ENCODE data around the gene VAV3. TPM values are rescaled to one million over a fixed set of nuclear protein-coding genes. Genes with fewer than 3 reads are reported as not detected.

Gene VAV3
- total and polyA plus RNA-seq, 2 donors from 2014 or later: 61.6 to 87.5 TPM

DNA sequence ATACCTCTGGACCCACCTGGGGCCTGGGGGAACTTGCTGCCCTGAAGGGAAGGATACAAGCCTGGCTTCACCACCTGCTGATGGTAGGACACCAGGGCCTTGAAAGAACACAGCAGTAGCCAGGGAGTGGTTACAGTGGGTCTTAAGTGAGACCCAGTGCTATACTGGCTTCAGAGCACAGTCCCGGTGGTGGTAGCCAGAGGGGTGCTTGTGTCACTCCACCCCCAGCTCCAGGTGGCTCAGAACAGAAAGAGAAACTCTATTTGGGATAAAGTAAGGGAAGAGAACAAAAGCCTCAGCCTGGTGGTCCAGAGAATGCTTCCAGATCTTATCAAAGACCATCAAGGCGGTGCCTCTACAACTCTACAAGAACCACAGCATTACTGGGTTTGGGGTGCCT is 37.2 kb downstream of the VAV3 start:
- Histone ChIP-seq H3K27ac (ENCODE audit: low read depth in 2 of 2, low read length in 2 of 2) (no peak overlapping the region), H3K9ac (ENCODE audit: low read length in 3 of 3) (no peak overlapping the region), H3K4me3 (ENCODE audit: low read length in 3 of 3) (no peak overlapping the region), H3K9me3 (ENCODE audit: control insufficient read depth in 2 of 3, insufficient read depth in 1 of 3, low read length in 3 of 3) (no peaks in the 10 kb centered on the region), H3K27me3 (ENCODE audit: control insufficient read depth, insufficient read depth, low read length) (no peaks in the 10 kb centered on the region), H3K36me3 (ENCODE audit: control insufficient read depth in 2 of 3, insufficient read depth in 3 of 3, low read length in 3 of 3) (no peaks in the 10 kb centered on the region), H3K4me1 (ENCODE audit: control insufficient read depth in 2 of 3, insufficient read depth in 2 of 3, low read depth in 1 of 3, low read length in 3 of 3) (no peaks in the 10 kb centered on the region)
- intact Hi-C loops (cut with DNase I): no loop called here
- DNase-seq (no peak), FAIRE-seq (no peak)
- TF ChIP-seq, protein P1, sequence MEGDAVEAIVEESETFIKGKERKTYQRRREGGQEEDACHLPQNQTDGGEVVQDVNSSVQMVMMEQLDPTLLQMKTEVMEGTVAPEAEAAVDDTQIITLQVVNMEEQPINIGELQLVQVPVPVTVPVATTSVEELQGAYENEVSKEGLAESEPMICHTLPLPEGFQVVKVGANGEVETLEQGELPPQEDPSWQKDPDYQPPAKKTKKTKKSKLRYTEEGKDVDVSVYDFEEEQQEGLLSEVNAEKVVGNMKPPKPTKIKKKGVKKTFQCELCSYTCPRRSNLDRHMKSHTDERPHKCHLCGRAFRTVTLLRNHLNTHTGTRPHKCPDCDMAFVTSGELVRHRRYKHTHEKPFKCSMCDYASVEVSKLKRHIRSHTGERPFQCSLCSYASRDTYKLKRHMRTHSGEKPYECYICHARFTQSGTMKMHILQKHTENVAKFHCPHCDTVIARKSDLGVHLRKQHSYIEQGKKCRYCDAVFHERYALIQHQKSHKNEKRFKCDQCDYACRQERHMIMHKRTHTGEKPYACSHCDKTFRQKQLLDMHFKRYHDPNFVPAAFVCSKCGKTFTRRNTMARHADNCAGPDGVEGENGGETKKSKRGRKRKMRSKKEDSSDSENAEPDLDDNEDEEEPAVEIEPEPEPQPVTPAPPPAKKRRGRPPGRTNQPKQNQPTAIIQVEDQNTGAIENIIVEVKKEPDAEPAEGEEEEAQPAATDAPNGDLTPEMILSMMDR (IDR thresholded peaks at IDR 0.05; ENCODE audit: borderline replicate concordance, extremely low read depth, insufficient read depth): no peak

DNA sequence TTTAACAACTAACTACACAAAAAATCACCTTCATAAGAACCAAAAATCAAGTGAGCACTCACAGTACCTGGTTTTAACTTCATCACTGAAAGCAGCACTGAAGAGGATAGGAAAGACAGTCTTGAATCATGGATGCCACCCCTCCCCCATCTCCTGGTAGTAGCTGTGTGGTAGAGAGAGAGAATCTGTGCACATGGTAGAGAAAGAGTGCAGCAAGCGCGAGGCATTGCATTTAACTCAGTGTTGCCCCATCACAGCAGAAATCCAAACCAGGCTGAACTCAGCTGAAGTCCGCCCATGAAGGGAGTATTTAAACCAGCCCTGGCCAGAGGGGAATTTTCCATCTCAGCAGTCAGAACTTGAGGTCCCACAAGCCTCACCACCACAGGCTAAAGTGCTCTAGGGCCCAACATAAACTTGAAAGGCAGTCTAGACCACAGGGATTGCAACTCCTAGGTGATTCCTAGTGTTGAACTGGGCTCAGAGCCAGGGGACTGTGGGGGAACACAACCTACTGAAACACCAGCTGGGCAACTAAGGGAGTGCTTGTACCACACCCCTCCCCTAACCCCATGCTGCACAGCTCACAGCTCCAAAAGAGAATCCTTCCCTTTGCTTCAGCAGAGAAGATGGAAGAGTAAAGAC is 38.4 kb downstream of the VAV3 start:
- no peaks in the 10 kb centered on the region for H3K36me3 ChIP-seq (ENCODE audit: control insufficient read depth in 2 of 3, insufficient read depth in 3 of 3, low read length in 3 of 3)
- no peak overlapping the region for H3K4me3 ChIP-seq (ENCODE audit: low read length in 3 of 3)
- H3K4me1 ChIP-seq (ENCODE audit: control insufficient read depth in 2 of 3, insufficient read depth in 2 of 3, low read depth in 1 of 3, low read length in 3 of 3): no peaks in the 10 kb centered on the region
- DNase-seq: no peak
- no peak overlapping the region for H3K9ac ChIP-seq (ENCODE audit: low read length in 3 of 3)
- H3K27me3 ChIP-seq (ENCODE audit: control insufficient read depth, insufficient read depth, low read length): no peaks in the 10 kb centered on the region
- no peak overlapping the region for H3K27ac ChIP-seq (ENCODE audit: low read depth in 2 of 2, low read length in 2 of 2)
- H3K9me3 ChIP-seq (ENCODE audit: control insufficient read depth in 2 of 3, insufficient read depth in 1 of 3, low read length in 3 of 3): no peaks in the 10 kb centered on the region
- intact Hi-C loops (cut with DNase I): no loop called here
- TF ChIP-seq, protein P1 (IDR thresholded peaks at IDR 0.05; ENCODE audit: borderline replicate concordance, extremely low read depth, insufficient read depth): no peak
- no peak for FAIRE-seq

DNA sequence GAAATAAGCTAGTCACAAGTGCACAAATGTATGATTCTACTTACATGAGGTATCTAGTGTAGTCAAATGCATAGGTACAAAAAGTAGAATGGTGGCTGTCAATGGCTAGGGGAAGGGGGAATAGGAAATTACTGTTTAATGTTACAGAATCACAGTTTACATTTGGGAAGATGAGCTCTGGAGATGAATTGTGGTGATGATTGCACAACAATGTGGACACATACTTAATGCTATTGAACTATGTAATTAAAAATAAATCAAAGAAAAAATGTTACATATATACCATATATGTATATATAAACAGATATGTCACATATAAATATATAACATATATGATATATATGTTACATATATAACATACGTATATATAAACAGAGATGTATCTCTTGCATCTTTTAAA is 39.4 kb downstream of the VAV3 start:
- Histone ChIP-seq H3K27me3 (ENCODE audit: control insufficient read depth, insufficient read depth, low read length) (no peaks in the 10 kb centered on the region), H3K4me1 (ENCODE audit: control insufficient read depth in 2 of 3, insufficient read depth in 2 of 3, low read depth in 1 of 3, low read length in 3 of 3) (no peaks in the 10 kb centered on the region), H3K4me3 (ENCODE audit: low read length in 3 of 3) (no peak overlapping the region), H3K36me3 (ENCODE audit: control insufficient read depth in 2 of 3, insufficient read depth in 3 of 3, low read length in 3 of 3) (no peaks in the 10 kb centered on the region), H3K9me3 (ENCODE audit: control insufficient read depth in 2 of 3, insufficient read depth in 1 of 3, low read length in 3 of 3) (no peaks in the 10 kb centered on the region), H3K9ac (ENCODE audit: low read length in 3 of 3) (no peak overlapping the region), H3K27ac (ENCODE audit: low read depth in 2 of 2, low read length in 2 of 2) (no peak overlapping the region)
- FAIRE-seq: no peak
- no peak for DNase-seq
- TF ChIP-seq, protein P1 (IDR thresholded peaks at IDR 0.05; ENCODE audit: borderline replicate concordance, extremely low read depth, insufficient read depth): no peak
- intact Hi-C loops (cut with DNase I): no loop called here

DNA sequence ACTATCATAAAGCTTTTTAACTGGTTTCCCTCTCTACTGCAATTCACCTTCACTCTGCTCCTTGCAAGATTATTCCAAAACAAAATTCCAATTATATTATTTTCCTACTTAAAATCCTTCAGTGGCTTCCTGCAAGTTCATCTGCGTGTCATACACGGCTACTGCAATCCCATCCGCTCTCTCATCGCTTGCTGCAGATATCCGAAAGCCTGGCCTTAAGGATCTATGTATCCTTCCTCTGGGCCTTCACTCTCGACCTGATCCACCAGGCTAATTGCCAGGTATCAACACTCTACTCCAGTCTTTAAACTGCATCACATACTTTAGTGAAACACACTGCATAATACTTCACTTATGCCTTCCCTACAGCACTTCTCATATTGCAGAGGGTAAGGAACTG is 44.0 kb downstream of the VAV3 start:
- no peaks in the 10 kb centered on the region for H3K9me3 ChIP-seq (ENCODE audit: control insufficient read depth in 2 of 3, insufficient read depth in 1 of 3, low read length in 3 of 3)
- FAIRE-seq: no peak
- DNase-seq: no peak
- H3K27me3 ChIP-seq (ENCODE audit: control insufficient read depth, insufficient read depth, low read length): no peaks in the 10 kb centered on the region
- intact Hi-C loops (cut with DNase I): no loop called here
- H3K27ac ChIP-seq (ENCODE audit: low read depth in 2 of 2, low read length in 2 of 2): no peak overlapping the region
- no peaks in the 10 kb centered on the region for H3K36me3 ChIP-seq (ENCODE audit: control insufficient read depth in 2 of 3, insufficient read depth in 3 of 3, low read length in 3 of 3)
- H3K4me1 ChIP-seq (ENCODE audit: control insufficient read depth in 2 of 3, insufficient read depth in 2 of 3, low read depth in 1 of 3, low read length in 3 of 3): no peaks in the 10 kb centered on the region
- TF ChIP-seq, protein P1 (IDR thresholded peaks at IDR 0.05; ENCODE audit: borderline replicate concordance, extremely low read depth, insufficient read depth): no peak
- H3K4me3 ChIP-seq (ENCODE audit: low read length in 3 of 3): no peak overlapping the region
- H3K9ac ChIP-seq (ENCODE audit: low read length in 3 of 3): no peak overlapping the region
